ENCODE results near the gene DNAJC17. TPM values are rescaled to one million over a fixed set of nuclear protein-coding genes. Genes with fewer than 3 reads are reported as not detected.

Gene DNAJC17
- polyA plus RNA-seq, 2 of the 4 experiments (the other 2 are of a cell fraction) = 22.3 to 24.4 TPM

DNA sequence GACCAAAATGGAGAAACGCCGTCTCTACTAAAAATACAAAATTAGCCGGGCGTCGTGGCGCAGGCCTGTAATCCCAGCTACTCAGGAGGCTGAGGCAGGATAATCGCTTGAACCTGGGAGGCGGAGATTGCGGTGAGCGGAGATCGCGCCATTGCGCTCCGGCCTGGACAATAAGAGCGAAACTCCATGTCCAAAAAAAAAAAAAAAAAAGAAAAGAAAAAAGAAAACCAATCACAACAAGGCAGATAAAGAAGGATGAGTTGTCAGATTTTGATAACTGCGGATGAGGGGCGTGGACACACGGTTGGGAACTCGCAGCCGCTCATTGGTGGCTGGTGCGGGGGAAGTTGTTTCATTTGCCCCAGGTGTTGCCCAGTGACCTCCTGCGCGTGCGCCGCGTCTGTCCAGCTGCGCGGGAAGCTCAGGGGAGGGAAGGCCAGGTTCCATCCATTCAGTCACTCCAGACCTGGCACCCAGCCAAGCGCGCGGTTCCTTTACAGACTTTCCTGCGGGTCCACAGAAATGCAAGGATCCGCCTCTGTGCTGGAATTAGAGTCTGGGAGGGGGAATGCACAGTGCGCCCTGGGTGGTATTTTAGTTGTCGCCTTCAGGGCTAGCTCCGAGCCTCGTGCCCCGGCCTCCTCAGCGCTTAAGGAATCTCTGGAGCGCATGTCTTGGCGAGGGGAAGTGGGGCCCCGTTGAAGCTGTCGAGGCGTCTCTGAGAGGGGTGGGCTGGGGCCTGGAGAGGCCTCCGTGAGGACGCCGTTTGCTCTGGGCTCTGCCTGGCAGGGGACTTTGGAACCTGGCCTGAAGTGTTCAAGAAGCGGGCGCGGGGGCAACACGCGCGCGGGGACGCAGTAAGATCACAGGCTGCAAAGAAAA, 44.1 kb downstream of the DNAJC17 start:
- Histone ChIP-seq H3K9me3 (no peaks in the 10 kb centered on the region), H3K4me3 (peak overlapping the region; percentile 59), H3K27ac (peak overlapping the region; percentile 74 to 89), H3K4me2 (peak overlapping the region; percentile 98), H3K4me1 (peaks cover 14% of the 10 kb centered on the region; the same call in 2 of the 3 replicates)
- CTCF ChIA-PET = interaction anchor here (0.6 to 6.1 kb wide), 6 partner anchors 14 to 423 kb away, joined by 3 to 40 read pairs (median 4); partner anchors contain the start of genes RHOV and VPS18
- peak in 1 of 2 experiments; percentile 41 for DNase-seq (ENCODE audit: low read depth in 1 of 2, low spot score in 1 of 2)
- 45% methylated on average over 42 of the region's 55 CpGs for WGBS (ENCODE audit: missing lambda C conversion rate)
- no peak for TF ChIP-seq MYC (IDR thresholded peaks at IDR 0.05; ENCODE audit: borderline replicate concordance, low read length)
- no peak for TF ChIP-seq MAZ (IDR thresholded peaks at IDR 0.05; ENCODE audit: borderline replicate concordance, low read depth, low read length)
- TF ChIP-seq FOSL2 (IDR thresholded peaks at IDR 0.05) = no peak
- TF ChIP-seq FOSL2 (CRISPR knock-in tag; IDR thresholded peaks at IDR 0.05) = no peak
- no peak for TF ChIP-seq SMC3 (IDR thresholded peaks at IDR 0.05)
- TF ChIP-seq, protein P1, sequence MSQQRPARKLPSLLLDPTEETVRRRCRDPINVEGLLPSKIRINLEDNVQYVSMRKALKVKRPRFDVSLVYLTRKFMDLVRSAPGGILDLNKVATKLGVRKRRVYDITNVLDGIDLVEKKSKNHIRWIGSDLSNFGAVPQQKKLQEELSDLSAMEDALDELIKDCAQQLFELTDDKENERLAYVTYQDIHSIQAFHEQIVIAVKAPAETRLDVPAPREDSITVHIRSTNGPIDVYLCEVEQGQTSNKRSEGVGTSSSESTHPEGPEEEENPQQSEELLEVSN (IDR thresholded peaks at IDR 0.05; ENCODE audit: borderline replicate concordance, low read depth) = peak; percentile 80; the same call in 1 of the 2 replicates
- TF ChIP-seq, protein P2, sequence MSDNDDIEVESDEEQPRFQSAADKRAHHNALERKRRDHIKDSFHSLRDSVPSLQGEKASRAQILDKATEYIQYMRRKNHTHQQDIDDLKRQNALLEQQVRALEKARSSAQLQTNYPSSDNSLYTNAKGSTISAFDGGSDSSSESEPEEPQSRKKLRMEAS (IDR thresholded peaks at IDR 0.05) = peak; percentile 80
- no peak for TF ChIP-seq RNF2 (IDR thresholded peaks at IDR 0.05; ENCODE audit: borderline replicate concordance, low read depth)
- no peak for TF ChIP-seq NPAS2 (CRISPR knock-in tag; IDR thresholded peaks at IDR 0.05; ENCODE audit: borderline replicate concordance)
- TF ChIP-seq KDM1A (IDR thresholded peaks at IDR 0.05; ENCODE audit: low read depth) = no peak
- no peak for TF ChIP-seq HOXB13 (CRISPR knock-in tag; IDR thresholded peaks at IDR 0.05; ENCODE audit: low read depth)
- TF ChIP-seq, protein P3, sequence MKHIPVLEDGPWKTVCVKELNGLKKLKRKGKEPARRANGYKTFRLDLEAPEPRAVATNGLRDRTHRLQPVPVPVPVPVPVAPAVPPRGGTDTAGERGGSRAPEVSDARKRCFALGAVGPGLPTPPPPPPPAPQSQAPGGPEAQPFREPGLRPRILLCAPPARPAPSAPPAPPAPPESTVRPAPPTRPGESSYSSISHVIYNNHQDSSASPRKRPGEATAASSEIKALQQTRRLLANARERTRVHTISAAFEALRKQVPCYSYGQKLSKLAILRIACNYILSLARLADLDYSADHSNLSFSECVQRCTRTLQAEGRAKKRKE (CRISPR knock-in tag; IDR thresholded peaks at IDR 0.05; ENCODE audit: low read depth) = peak; percentile 24; the same call in 1 of the 2 replicates
- no peak for TF ChIP-seq TFCP2L1 (CRISPR knock-in tag; IDR thresholded peaks at IDR 0.05)
- no peak for TF ChIP-seq EP300 (IDR thresholded peaks at IDR 0.05)
- TF ChIP-seq CBX2 (IDR thresholded peaks at IDR 0.05; ENCODE audit: borderline replicate concordance, low read depth) = no peak
- no peak for TF ChIP-seq JUNB (IDR thresholded peaks at IDR 0.05)
- TF ChIP-seq HDAC2 (IDR thresholded peaks at IDR 0.05) = no peak
- no peak for TF ChIP-seq TP53 (CRISPR knock-in tag; IDR thresholded peaks at IDR 0.05)
- TF ChIP-seq, protein P4, sequence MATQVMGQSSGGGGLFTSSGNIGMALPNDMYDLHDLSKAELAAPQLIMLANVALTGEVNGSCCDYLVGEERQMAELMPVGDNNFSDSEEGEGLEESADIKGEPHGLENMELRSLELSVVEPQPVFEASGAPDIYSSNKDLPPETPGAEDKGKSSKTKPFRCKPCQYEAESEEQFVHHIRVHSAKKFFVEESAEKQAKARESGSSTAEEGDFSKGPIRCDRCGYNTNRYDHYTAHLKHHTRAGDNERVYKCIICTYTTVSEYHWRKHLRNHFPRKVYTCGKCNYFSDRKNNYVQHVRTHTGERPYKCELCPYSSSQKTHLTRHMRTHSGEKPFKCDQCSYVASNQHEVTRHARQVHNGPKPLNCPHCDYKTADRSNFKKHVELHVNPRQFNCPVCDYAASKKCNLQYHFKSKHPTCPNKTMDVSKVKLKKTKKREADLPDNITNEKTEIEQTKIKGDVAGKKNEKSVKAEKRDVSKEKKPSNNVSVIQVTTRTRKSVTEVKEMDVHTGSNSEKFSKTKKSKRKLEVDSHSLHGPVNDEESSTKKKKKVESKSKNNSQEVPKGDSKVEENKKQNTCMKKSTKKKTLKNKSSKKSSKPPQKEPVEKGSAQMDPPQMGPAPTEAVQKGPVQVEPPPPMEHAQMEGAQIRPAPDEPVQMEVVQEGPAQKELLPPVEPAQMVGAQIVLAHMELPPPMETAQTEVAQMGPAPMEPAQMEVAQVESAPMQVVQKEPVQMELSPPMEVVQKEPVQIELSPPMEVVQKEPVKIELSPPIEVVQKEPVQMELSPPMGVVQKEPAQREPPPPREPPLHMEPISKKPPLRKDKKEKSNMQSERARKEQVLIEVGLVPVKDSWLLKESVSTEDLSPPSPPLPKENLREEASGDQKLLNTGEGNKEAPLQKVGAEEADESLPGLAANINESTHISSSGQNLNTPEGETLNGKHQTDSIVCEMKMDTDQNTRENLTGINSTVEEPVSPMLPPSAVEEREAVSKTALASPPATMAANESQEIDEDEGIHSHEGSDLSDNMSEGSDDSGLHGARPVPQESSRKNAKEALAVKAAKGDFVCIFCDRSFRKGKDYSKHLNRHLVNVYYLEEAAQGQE (IDR thresholded peaks at IDR 0.05) = no peak
- TF ChIP-seq, protein P5, sequence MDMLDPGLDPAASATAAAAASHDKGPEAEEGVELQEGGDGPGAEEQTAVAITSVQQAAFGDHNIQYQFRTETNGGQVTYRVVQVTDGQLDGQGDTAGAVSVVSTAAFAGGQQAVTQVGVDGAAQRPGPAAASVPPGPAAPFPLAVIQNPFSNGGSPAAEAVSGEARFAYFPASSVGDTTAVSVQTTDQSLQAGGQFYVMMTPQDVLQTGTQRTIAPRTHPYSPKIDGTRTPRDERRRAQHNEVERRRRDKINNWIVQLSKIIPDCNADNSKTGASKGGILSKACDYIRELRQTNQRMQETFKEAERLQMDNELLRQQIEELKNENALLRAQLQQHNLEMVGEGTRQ (IDR thresholded peaks at IDR 0.05) = no peak
- no peak for TF ChIP-seq CBX8 (IDR thresholded peaks at IDR 0.05)
- no peak for TF ChIP-seq MAFK (IDR thresholded peaks at IDR 0.05; ENCODE audit: partially characterized antibody)
- POLR2A ChIA-PET = interaction anchor here (0.9 to 1.4 kb wide), 2 partner anchors 20 to 68 kb away, joined by 3 read pairs; partner anchors contain the start of gene RAD51
- no peak for FAIRE-seq
- ATAC-seq = peak; percentile 35 to 44; a peak in 4 of 6 replicates

Data from A549 (cell line).